Transverse colon (tissue), 4 donors: ENCODE measurements around the gene PPP1CA. TPM values are rescaled to one million over a fixed set of nuclear protein-coding genes. Genes with fewer than 3 reads are reported as not detected.
"Not testable (repeated sequence)": the region's sequence is repeated elsewhere in the genome, so short reads cannot be mapped to it uniquely, and the experiment has no call there.

Experiments
- DNase-seq: peaks from one replicate; pipeline ENCODE4 v3.0.0-alpha.2; 2019
- H3K27ac ChIP-seq, 4 donors: fragments of 200-600 bp; sonication (generic); 2 replicates each; pipeline ENCODE4 v1.5.1; 2016 to 2018; ENCODE audit warnings: inconsistent platforms in 4 of 4
- H3K27me3 ChIP-seq: fragments of 200-600 bp; sonication (generic); 2 replicates; pipeline ENCODE4 v1.5.1; 2017; ENCODE audit warnings: inconsistent platforms
- H3K36me3 ChIP-seq, 4 donors: fragments of 200-600 bp; sonication (generic); 2 replicates each; pipeline ENCODE4 v1.5.1; 2017 to 2019; ENCODE audit warnings: inconsistent platforms in 4 of 4
- H3K4me1 ChIP-seq, 4 donors: fragments of 200-600 bp; sonication (generic); 2 replicates each; pipeline ENCODE4 v1.5.1; 2017 to 2020; ENCODE audit warnings: inconsistent platforms in 4 of 4
- H3K4me3 ChIP-seq, 4 donors: fragments of 200-600 bp; sonication (generic); 1 replicate in 1 of 4; 2 replicates in 3 of 4; pipeline versions ENCODE4 v1.5.1 to v1.6.1; 2017 to 2019; ENCODE audit warnings: inconsistent platforms in 4 of 4
- H3K9me3 ChIP-seq, 2 donors: fragments of 200-600 bp; sonication (generic); 2 replicates each; pipeline ENCODE4 v1.5.1; 2017 to 2019; ENCODE audit warnings: inconsistent platforms in 2 of 2
- CTCF ChIP-seq, 5 experiments: fragments of 200-600 bp in 3 of 5; fragments of 450-650 bp in 2 of 5; sonication (generic) in 3 of 5; IDR thresholded peaks; 1 replicate in 2 of 5; 2 replicates in 3 of 5; pipeline ENCODE4 v1.5.1; 2016 to 2017; ENCODE audit warnings: antibody characterized with exemption in 5 of 5, inconsistent platforms in 3 of 5, mild to moderate bottlenecking in 2 of 5, moderate library complexity in 1 of 5
- EP300 ChIP-seq: sonication (generic); formaldehyde crosslinking; IDR thresholded peaks from one replicate; pipeline ENCODE4 v1.6.1; 2017; ENCODE audit warnings: antibody characterized with exemption, low read depth
- POLR2A ChIP-seq: fragments of 450-650 bp; IDR thresholded peaks from one replicate; pipeline ENCODE4 v1.6.1; 2016; ENCODE audit warnings: antibody characterized with exemption, mild to moderate bottlenecking, moderate library complexity
- POLR2AphosphoS5 ChIP-seq, 3 donors: sonication (generic); formaldehyde crosslinking; IDR thresholded peaks; one replicate each; pipeline ENCODE4 v1.6.1; 2016; ENCODE audit warnings: antibody characterized with exemption in 3 of 3
- WGBS, 2 donors: methylation state at CpG; one replicate each; pipeline ENCODE4 v1.1.5; 2018; ENCODE audit warnings: low coverage in 1 of 2; 5-methylcytosine and 5-hydroxymethylcytosine counted together
- in situ Hi-C, 4 donors: fragments of 200-750 bp; cut with MboI; loops; one replicate each; pipeline versions ENCODE4 v1.15.0 to v1.15.1; 2017; ENCODE audit warnings: low sequenced_read_pairs in 3 of 4, low pct_ligation_motif_present in 1 of 4, low pct_unique_long_range_greater_than_20kb in 1 of 4
- intact Hi-C: fragments of 100-400 bp; cut with DNase I; formaldehyde crosslinking; loops from one replicate; pipeline ENCODE4 v1.15.1; 2023; ENCODE audit warnings: low total_unique reads
- total RNA-seq, 4 donors: library from RNA; depleted of rRNA; stranded (reverse); fragments of >200 nt; gene quantifications; one replicate each; pipeline ENCODE4 v1.1.0, GENCODE V29; 2016

PPP1CA gene
- total RNA-seq, 4 donors from 2014 or later = 83.0 to 251 (median 163) TPM

GRCh38 chr11:67428052-67429001 is 26.7 kb upstream of the PPP1CA start, which contains the start of gene RPS6KB2:
RPS6KB2 (plus strand) TSS chr11:67428494; CDS start chr11:67428546, 52 bp downstream.
- TF ChIP-seq CTCF (IDR thresholded peaks at IDR 0.05) = no peak
- no peak for TF ChIP-seq EP300
- peak; percentile 95 to 98 (median 95) for TF ChIP-seq POLR2AphosphoS5 (IDR thresholded peaks at IDR 0.05)
- peak; percentile 95 for TF ChIP-seq POLR2A
- peak; percentile 100 for DNase-seq
- WGBS, 2 donors = 0 to 1% methylated on average over 10 to 66 of the region's 68 CpGs
- intact Hi-C loops (no loop called here), in situ Hi-C loops (no loop called here)
- Histone ChIP-seq H3K9me3 (no peaks in the 10 kb centered on the region), H3K27me3 (no peaks in the 10 kb centered on the region), H3K36me3 (peaks cover 0 to 15% (median 7%) of the 10 kb centered on the region in 4 donors), H3K27ac (peak within 1 kb of the TSS; percentile 91 to 95 (median 94)), H3K4me1 (peaks cover 11 to 19% (median 15%) of the 10 kb centered on the region in 4 donors), H3K4me3 (peak within 1 kb of the TSS; percentile 85 to 95 (median 88))

- H3K27ac ChIP-seq = peak overlapping the region; percentile 91 to 95 (median 94)
- intact Hi-C loops, H3K27me3 ChIP-seq, H3K9me3 ChIP-seq, DNase-seq, in situ Hi-C loops: not testable (repeated sequence)
- 60 to 71% methylated on average over 1 to 19 of the region's 19 CpGs for WGBS, 2 donors
- H3K4me3 ChIP-seq = peak overlapping the region in 3 of 4 donors; percentile 87 to 95 (median 89)
- peaks cover 11 to 19% (median 15%) of the 10 kb centered on the region in 4 donors for H3K4me1 ChIP-seq
- H3K36me3 ChIP-seq = peaks cover 0 to 11% (median 4%) of the 10 kb centered on the region in 4 donors
Measured at GRCh38 chr11:67427364-67427859, 25.8 kb upstream of the PPP1CA start.

GRCh38 chr11:67423891-67424613 is 22.4 kb upstream of the PPP1CA start:
- no peak for TF ChIP-seq POLR2A
- no peak for TF ChIP-seq EP300
- TF ChIP-seq CTCF (IDR thresholded peaks at IDR 0.05) = no peak
- TF ChIP-seq POLR2AphosphoS5 (IDR thresholded peaks at IDR 0.05) = no peak
- Histone ChIP-seq H3K9me3 (no peaks in the 10 kb centered on the region), H3K4me1 (peaks cover 19 to 25% (median 23%) of the 10 kb centered on the region in 4 donors), H3K27me3 (no peaks in the 10 kb centered on the region), H3K4me3 (no peak overlapping the region), H3K27ac (no peak overlapping the region), H3K36me3 (no peaks in the 10 kb centered on the region)
- 91 to 100% methylated on average over 1 to 33 of the region's 34 CpGs for WGBS, 2 donors
- DNase-seq = no peak
- in situ Hi-C loops (no loop called here), intact Hi-C loops (no loop called here)

GRCh38 chr11:67423466-67423865 is 21.8 kb upstream of the PPP1CA start:
- H3K4me3 ChIP-seq = no peak overlapping the region
- peaks cover 18 to 22% (median 19%) of the 10 kb centered on the region in 4 donors for H3K4me1 ChIP-seq
- no peaks in the 10 kb centered on the region for H3K36me3 ChIP-seq
- H3K27me3 ChIP-seq = no peaks in the 10 kb centered on the region
- no peak for DNase-seq
- TF ChIP-seq EP300 (no peak), POLR2A (no peak), CTCF (IDR thresholded peaks at IDR 0.05) (no peak), POLR2AphosphoS5 (IDR thresholded peaks at IDR 0.05) (no peak)
- no peak overlapping the region for H3K27ac ChIP-seq
- in situ Hi-C loops (no loop called here), intact Hi-C loops (no loop called here)
- no peaks in the 10 kb centered on the region for H3K9me3 ChIP-seq
- 100% methylated on average over 13 of the region's 13 CpGs; no CpG with 5 or more reads in 1 of the 2 donors for WGBS, 2 donors
